ENCODE results near the gene KIRREL2.
"Not testable (repeated sequence)": the region's sequence is repeated elsewhere in the genome, so short reads cannot be mapped to it uniquely, and the experiment has no call there.

KIRREL2 gene

DNA sequence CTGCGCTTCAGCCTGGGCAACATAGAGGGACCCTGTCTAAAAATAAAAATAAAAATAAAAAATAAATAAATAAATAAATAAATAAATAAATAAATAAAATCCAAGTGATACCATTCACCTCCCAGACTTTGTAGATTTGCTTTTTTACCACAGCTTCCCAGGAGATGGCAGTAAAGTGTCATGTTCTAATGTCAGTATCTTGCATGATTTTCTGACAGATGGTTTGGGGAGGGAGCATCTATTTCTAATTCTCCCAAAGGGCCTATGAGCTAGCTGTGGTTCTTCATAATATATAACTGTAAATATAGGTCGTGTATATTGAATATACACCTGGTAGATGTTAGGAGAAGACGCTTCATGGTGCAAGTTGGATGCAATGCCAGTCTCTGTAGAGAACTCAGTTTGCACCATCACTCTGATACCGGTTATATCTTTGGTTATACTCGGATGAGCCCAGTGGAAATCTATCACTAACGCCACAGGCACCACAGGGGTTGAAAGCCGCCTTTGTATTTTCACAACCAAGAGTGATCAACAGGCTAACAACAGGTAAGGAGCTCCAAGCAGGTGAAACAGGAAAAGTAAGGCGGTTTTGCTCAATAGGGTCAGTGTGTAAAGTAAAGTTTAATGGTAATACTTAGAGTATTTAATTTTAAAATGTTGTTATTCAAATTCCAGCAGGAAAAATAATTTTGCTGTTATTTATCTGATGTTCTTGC is 25.6 kb downstream of the KIRREL2 start:
- H3K9ac ChIP-seq (ENCODE audit: low read length in 5 of 5): no peak overlapping the region
- peaks cover 0 to 5% (median 4%) of the 10 kb centered on the region in 5 donors for H3K36me3 ChIP-seq (ENCODE audit: control insufficient read depth in 5 of 5, insufficient read depth in 5 of 5, low read length in 5 of 5)
- H3K27ac ChIP-seq (ENCODE audit: low read depth, low read length): no peak overlapping the region
- H3K27me3 ChIP-seq (ENCODE audit: control insufficient read depth in 5 of 5, insufficient read depth in 4 of 5, low read length in 5 of 5): peaks cover 0 to 9% (median 0%) of the 10 kb centered on the region in 5 donors
- H3K9me3 ChIP-seq (ENCODE audit: control insufficient read depth in 5 of 5, low read length in 5 of 5): no peaks in the 10 kb centered on the region
- peaks cover 0 to 3% (median 0%) of the 10 kb centered on the region in 5 donors for H3K4me1 ChIP-seq (ENCODE audit: control insufficient read depth in 5 of 5, insufficient read depth in 5 of 5, low read length in 5 of 5)
- H3K4me3 ChIP-seq (ENCODE audit: low read depth in 1 of 5, low read length in 5 of 5): no peak overlapping the region

DNA sequence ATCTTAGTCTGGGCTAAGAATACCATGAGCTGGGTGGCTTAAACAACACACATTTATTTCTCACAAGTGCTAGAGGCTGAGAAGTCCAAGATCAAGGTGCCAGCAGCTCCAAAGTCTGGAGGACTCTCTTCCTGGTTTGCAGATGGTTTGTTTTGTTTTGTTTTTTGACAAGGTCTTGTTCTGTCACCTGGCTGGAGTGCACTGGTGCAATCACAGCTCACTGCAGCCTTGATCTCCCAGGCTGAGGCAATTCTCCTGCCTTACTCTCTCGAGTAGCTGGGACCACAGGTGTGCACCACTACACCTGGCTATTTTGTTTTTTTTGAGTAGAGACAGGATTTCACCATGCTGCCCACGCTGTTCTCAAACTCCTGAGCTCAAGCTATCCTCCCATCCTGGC is 27.2 kb downstream of the KIRREL2 start:
- peaks cover 0 to 20% (median 16%) of the 10 kb centered on the region in 5 donors for H3K36me3 ChIP-seq (ENCODE audit: control insufficient read depth in 5 of 5, insufficient read depth in 5 of 5, low read length in 5 of 5)
- H3K4me3 ChIP-seq (ENCODE audit: low read depth in 1 of 5, low read length in 5 of 5): no peak overlapping the region
- H3K27ac ChIP-seq (ENCODE audit: low read depth, low read length): no peak overlapping the region
- H3K4me1 ChIP-seq (ENCODE audit: control insufficient read depth in 5 of 5, insufficient read depth in 5 of 5, low read length in 5 of 5): peaks cover 0 to 3% (median 0%) of the 10 kb centered on the region in 5 donors
- no peak overlapping the region for H3K9ac ChIP-seq (ENCODE audit: low read length in 5 of 5)
- peaks cover 0 to 2% (median 0%) of the 10 kb centered on the region in 5 donors for H3K27me3 ChIP-seq (ENCODE audit: control insufficient read depth in 5 of 5, insufficient read depth in 4 of 5, low read length in 5 of 5)
- H3K9me3 ChIP-seq (ENCODE audit: control insufficient read depth in 5 of 5, low read length in 5 of 5): no peaks in the 10 kb centered on the region

- Histone ChIP-seq H3K4me1 (ENCODE audit: control insufficient read depth in 5 of 5, insufficient read depth in 5 of 5, low read length in 5 of 5) (no peaks in the 10 kb centered on the region), H3K36me3 (ENCODE audit: control insufficient read depth in 5 of 5, insufficient read depth in 5 of 5, low read length in 5 of 5) (peaks cover 0 to 34% (median 29%) of the 10 kb centered on the region in 5 donors), H3K9ac (ENCODE audit: low read length in 5 of 5) (no peak overlapping the region), H3K4me3 (ENCODE audit: low read depth in 1 of 5, low read length in 5 of 5) (no peak overlapping the region), H3K9me3 (ENCODE audit: control insufficient read depth in 5 of 5, low read length in 5 of 5) (no peaks in the 10 kb centered on the region), H3K27ac (ENCODE audit: low read depth, low read length) (no peak overlapping the region), H3K27me3 (ENCODE audit: control insufficient read depth in 5 of 5, insufficient read depth in 4 of 5, low read length in 5 of 5) (no peaks in the 10 kb centered on the region)
Observed at GRCh38 chr19:35885225-35885738, 28.6 kb downstream of the KIRREL2 start.

- no peak overlapping the region for H3K27ac ChIP-seq (ENCODE audit: low read depth, low read length)
- peaks cover 1 to 40% (median 36%) of the 10 kb centered on the region in 5 donors for H3K36me3 ChIP-seq (ENCODE audit: control insufficient read depth in 5 of 5, insufficient read depth in 5 of 5, low read length in 5 of 5)
- H3K27me3 ChIP-seq (ENCODE audit: control insufficient read depth in 5 of 5, insufficient read depth in 4 of 5, low read length in 5 of 5): no peaks in the 10 kb centered on the region
- H3K9ac ChIP-seq (ENCODE audit: low read length in 5 of 5): no peak overlapping the region
- H3K9me3 ChIP-seq (ENCODE audit: control insufficient read depth in 5 of 5, low read length in 5 of 5): no peaks in the 10 kb centered on the region
- H3K4me1 ChIP-seq (ENCODE audit: control insufficient read depth in 5 of 5, insufficient read depth in 5 of 5, low read length in 5 of 5): no peaks in the 10 kb centered on the region
- no peak overlapping the region for H3K4me3 ChIP-seq (ENCODE audit: low read depth in 1 of 5, low read length in 5 of 5)
Observed at GRCh38 chr19:35885904-35886303, 29.2 kb downstream of the KIRREL2 start.

DNA sequence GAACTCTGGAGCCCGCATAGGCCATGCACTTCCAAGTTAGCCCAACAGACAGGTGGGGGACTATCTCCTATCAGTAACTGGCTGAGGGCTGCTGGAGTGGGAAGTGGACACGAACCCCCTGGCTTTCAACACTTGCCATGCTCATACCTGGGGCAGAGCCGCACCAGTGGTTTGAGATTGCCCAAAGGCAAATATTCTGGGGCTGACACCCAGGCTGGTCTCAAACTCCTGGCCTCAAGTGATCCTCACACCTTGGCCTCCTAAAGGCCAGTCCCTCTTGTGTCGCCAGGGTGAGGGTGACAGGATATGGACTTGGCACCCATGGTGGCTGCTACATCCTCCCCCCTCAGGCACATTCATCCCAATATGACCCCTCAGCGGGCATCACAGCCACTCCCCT is 30.5 kb downstream of the KIRREL2 start:
- Histone ChIP-seq H3K27me3 (ENCODE audit: control insufficient read depth in 5 of 5, insufficient read depth in 4 of 5, low read length in 5 of 5) (no peaks in the 10 kb centered on the region), H3K9me3 (ENCODE audit: control insufficient read depth in 5 of 5, low read length in 5 of 5) (no peaks in the 10 kb centered on the region), H3K36me3 (ENCODE audit: control insufficient read depth in 5 of 5, insufficient read depth in 5 of 5, low read length in 5 of 5) (peaks cover 4 to 50% (median 38%) of the 10 kb centered on the region in 5 donors), H3K4me3 (ENCODE audit: low read depth in 1 of 5, low read length in 5 of 5) (no peak overlapping the region), H3K4me1 (ENCODE audit: control insufficient read depth in 5 of 5, insufficient read depth in 5 of 5, low read length in 5 of 5) (no peaks in the 10 kb centered on the region), H3K9ac (ENCODE audit: low read length in 5 of 5) (no peak overlapping the region), H3K27ac (ENCODE audit: low read depth, low read length) (no peak overlapping the region)

- H3K36me3 ChIP-seq (ENCODE audit: control insufficient read depth in 5 of 5, insufficient read depth in 5 of 5, low read length in 5 of 5): peaks cover 7 to 61% (median 49%) of the 10 kb centered on the region in 5 donors
- H3K4me1 ChIP-seq (ENCODE audit: control insufficient read depth in 5 of 5, insufficient read depth in 5 of 5, low read length in 5 of 5): no peaks in the 10 kb centered on the region
- H3K27me3 ChIP-seq (ENCODE audit: control insufficient read depth in 5 of 5, insufficient read depth in 4 of 5, low read length in 5 of 5): no peaks in the 10 kb centered on the region
- H3K4me3 ChIP-seq (ENCODE audit: low read depth in 1 of 5, low read length in 5 of 5): no peak overlapping the region
- H3K27ac ChIP-seq (ENCODE audit: low read depth, low read length): no peak overlapping the region
- H3K9me3 ChIP-seq (ENCODE audit: control insufficient read depth in 5 of 5, low read length in 5 of 5): no peaks in the 10 kb centered on the region
- no peak overlapping the region for H3K9ac ChIP-seq (ENCODE audit: low read length in 5 of 5)
Observed at GRCh38 chr19:35888398-35888797, 31.7 kb downstream of the KIRREL2 start.

- Histone ChIP-seq H3K36me3 (ENCODE audit: control insufficient read depth in 5 of 5, insufficient read depth in 5 of 5, low read length in 5 of 5) (peaks cover 7 to 72% (median 54%) of the 10 kb centered on the region in 5 donors), H3K9me3 (ENCODE audit: control insufficient read depth in 5 of 5, low read length in 5 of 5) (no peaks in the 10 kb centered on the region), H3K27ac (ENCODE audit: low read depth, low read length) (no peak overlapping the region), H3K4me3 (ENCODE audit: low read depth in 1 of 5, low read length in 5 of 5) (no peak overlapping the region), H3K9ac (ENCODE audit: low read length in 5 of 5) (no peak overlapping the region), H3K4me1 (ENCODE audit: control insufficient read depth in 5 of 5, insufficient read depth in 5 of 5, low read length in 5 of 5) (no peaks in the 10 kb centered on the region), H3K27me3 (ENCODE audit: control insufficient read depth in 5 of 5, insufficient read depth in 4 of 5, low read length in 5 of 5) (no peaks in the 10 kb centered on the region)
Observed at GRCh38 chr19:35889370-35890112, 32.8 kb downstream of the KIRREL2 start.

DNA sequence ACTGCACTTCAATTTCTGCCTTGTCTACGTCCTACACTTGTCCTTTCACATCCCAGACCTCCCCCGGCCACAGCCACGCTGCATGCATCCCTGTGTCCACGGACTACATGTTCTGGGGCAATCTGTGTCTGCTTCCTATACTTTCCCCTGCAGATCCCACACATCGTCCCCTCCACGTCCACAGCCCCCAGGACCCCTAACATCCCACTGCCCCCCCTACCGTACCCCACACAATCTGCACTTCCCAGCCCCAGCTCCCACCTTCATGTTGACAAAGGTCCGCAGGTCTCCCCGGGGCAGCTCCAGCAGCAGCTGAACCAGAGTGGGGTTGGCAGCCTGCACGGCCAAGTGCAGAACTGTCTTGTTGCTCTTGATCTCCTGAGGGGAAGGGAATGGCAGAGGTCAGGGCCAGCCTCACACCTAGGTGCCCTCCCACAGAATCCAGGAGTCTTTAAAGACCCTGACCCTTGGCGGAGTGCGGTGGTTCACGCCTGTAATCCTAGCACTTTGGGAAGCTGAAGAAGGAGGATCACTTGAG is 33.5 kb downstream of the KIRREL2 start:
- H3K4me1 ChIP-seq (ENCODE audit: control insufficient read depth in 5 of 5, insufficient read depth in 5 of 5, low read length in 5 of 5): no peaks in the 10 kb centered on the region
- H3K9me3 ChIP-seq (ENCODE audit: control insufficient read depth in 5 of 5, low read length in 5 of 5): no peaks in the 10 kb centered on the region
- no peak overlapping the region for H3K27ac ChIP-seq (ENCODE audit: low read depth, low read length)
- no peak overlapping the region for H3K9ac ChIP-seq (ENCODE audit: low read length in 5 of 5)
- peaks cover 7 to 78% (median 55%) of the 10 kb centered on the region in 5 donors for H3K36me3 ChIP-seq (ENCODE audit: control insufficient read depth in 5 of 5, insufficient read depth in 5 of 5, low read length in 5 of 5)
- no peaks in the 10 kb centered on the region for H3K27me3 ChIP-seq (ENCODE audit: control insufficient read depth in 5 of 5, insufficient read depth in 4 of 5, low read length in 5 of 5)
- H3K4me3 ChIP-seq (ENCODE audit: low read depth in 1 of 5, low read length in 5 of 5): no peak overlapping the region

GRCh38 chr19:35891819-35892218 is 35.1 kb downstream of the KIRREL2 start:
- not testable (repeated sequence) for H3K27ac ChIP-seq (ENCODE audit: low read depth, low read length); H3K27me3 ChIP-seq (ENCODE audit: control insufficient read depth in 5 of 5, insufficient read depth in 4 of 5, low read length in 5 of 5); H3K4me3 ChIP-seq (ENCODE audit: low read depth in 1 of 5, low read length in 5 of 5); H3K9me3 ChIP-seq (ENCODE audit: control insufficient read depth in 5 of 5, low read length in 5 of 5); H3K9ac ChIP-seq (ENCODE audit: low read length in 5 of 5); H3K4me1 ChIP-seq (ENCODE audit: control insufficient read depth in 5 of 5, insufficient read depth in 5 of 5, low read length in 5 of 5)
- peaks cover 7 to 93% (median 69%) of the 10 kb centered on the region in 5 donors for H3K36me3 ChIP-seq (ENCODE audit: control insufficient read depth in 5 of 5, insufficient read depth in 5 of 5, low read length in 5 of 5)

- H3K36me3 ChIP-seq (ENCODE audit: control insufficient read depth in 5 of 5, insufficient read depth in 5 of 5, low read length in 5 of 5): peaks cover 7 to 82% (median 57%) of the 10 kb centered on the region in 5 donors
- no peak overlapping the region for H3K9ac ChIP-seq (ENCODE audit: low read length in 5 of 5)
- H3K27me3 ChIP-seq (ENCODE audit: control insufficient read depth in 5 of 5, insufficient read depth in 4 of 5, low read length in 5 of 5): no peaks in the 10 kb centered on the region
- H3K4me3 ChIP-seq (ENCODE audit: low read depth in 1 of 5, low read length in 5 of 5): no peak overlapping the region
- H3K9me3 ChIP-seq (ENCODE audit: control insufficient read depth in 5 of 5, low read length in 5 of 5): no peaks in the 10 kb centered on the region
- peaks cover 0 to 20% (median 16%) of the 10 kb centered on the region in 5 donors for H3K4me1 ChIP-seq (ENCODE audit: control insufficient read depth in 5 of 5, insufficient read depth in 5 of 5, low read length in 5 of 5)
- no peak overlapping the region for H3K27ac ChIP-seq (ENCODE audit: low read depth, low read length)
Observed at GRCh38 chr19:35894342-35894741, 37.6 kb downstream of the KIRREL2 start.

Data from subcutaneous abdominal adipose tissue (tissue), 5 donors.